HG03196 (cell line): ENCODE data around the gene DDX60.
A peak's percentile ranks its signal among the peaks of the same experiment; 100 is the strongest.
"Not testable (repeated sequence)": the region's sequence is repeated elsewhere in the genome, so short reads cannot be mapped to it uniquely, and the experiment has no call there.

Experiments used
- ATAC-seq: cut with Tn5 transposase; IDR thresholded peaks from one replicate; pipeline ENCODE4 v1.9.1; 2021; ENCODE audit not compliant: unreplicated experiment

DDX60 gene, protein sequence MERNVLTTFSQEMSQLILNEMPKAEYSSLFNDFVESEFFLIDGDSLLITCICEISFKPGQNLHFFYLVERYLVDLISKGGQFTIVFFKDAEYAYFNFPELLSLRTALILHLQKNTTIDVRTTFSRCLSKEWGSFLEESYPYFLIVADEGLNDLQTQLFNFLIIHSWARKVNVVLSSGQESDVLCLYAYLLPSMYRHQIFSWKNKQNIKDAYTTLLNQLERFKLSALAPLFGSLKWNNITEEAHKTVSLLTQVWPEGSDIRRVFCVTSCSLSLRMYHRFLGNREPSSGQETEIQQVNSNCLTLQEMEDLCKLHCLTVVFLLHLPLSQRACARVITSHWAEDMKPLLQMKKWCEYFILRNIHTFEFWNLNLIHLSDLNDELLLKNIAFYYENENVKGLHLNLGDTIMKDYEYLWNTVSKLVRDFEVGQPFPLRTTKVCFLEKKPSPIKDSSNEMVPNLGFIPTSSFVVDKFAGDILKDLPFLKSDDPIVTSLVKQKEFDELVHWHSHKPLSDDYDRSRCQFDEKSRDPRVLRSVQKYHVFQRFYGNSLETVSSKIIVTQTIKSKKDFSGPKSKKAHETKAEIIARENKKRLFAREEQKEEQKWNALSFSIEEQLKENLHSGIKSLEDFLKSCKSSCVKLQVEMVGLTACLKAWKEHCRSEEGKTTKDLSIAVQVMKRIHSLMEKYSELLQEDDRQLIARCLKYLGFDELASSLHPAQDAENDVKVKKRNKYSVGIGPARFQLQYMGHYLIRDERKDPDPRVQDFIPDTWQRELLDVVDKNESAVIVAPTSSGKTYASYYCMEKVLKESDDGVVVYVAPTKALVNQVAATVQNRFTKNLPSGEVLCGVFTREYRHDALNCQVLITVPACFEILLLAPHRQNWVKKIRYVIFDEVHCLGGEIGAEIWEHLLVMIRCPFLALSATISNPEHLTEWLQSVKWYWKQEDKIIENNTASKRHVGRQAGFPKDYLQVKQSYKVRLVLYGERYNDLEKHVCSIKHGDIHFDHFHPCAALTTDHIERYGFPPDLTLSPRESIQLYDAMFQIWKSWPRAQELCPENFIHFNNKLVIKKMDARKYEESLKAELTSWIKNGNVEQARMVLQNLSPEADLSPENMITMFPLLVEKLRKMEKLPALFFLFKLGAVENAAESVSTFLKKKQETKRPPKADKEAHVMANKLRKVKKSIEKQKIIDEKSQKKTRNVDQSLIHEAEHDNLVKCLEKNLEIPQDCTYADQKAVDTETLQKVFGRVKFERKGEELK (N-terminal part only)

DNA sequence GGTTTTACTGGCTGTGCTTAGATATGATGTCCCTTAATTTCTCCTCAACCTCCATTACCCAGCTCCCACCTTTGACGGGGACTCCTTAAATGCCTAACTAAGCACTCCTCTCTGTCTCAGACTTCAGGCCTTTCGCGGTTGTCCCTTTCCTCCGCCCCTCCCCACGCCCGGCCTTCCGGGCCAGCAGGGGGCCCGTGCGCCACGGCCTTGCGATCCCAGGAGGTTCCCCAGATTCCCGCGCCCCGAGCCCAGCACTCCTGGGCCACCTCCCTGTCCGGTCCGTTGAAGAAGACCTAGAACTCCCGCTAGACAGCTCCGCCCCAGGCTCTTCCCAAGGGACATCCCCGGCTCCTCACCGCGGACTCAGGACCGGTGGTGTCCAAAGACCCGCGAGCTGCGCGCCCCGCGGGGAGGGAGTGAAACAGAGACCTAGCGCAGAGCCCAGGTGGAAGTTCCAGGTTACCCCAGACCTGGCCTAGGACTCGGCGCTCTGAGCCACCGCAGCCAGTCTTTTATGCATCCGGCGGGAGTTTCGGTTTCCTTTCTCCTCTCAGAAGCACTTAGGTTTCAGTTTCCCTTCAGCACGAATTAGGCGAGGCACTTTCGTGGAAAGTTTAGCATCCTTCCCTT is at the start of gene DDX60:
TSS of gene DDX60 (minus strand) at position 487 of the 630 bp plus-strand sequence. CDS start 7,493 bp downstream, outside the sequence.
- peak; percentile 99 for ATAC-seq

DNA sequence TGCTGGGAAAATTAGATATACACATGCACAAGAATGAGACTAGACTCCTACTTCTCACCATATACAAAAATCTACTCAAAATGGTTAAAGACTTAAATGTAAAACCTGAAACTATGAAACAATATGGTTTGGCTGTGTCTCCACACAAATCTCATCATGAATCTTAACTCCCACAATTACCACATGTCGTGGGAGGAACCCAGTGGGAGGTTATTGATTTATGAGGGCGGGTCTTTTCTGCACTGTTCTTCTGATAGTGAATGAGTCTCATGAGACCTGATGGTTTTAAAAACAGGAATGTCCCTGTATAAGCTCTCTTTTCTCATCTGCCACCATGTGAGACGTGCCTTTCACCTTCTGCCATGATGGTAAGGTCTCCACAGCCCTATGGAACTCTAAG is 48.5 kb upstream of the DDX60 start:
- ATAC-seq = no peak

DNA sequence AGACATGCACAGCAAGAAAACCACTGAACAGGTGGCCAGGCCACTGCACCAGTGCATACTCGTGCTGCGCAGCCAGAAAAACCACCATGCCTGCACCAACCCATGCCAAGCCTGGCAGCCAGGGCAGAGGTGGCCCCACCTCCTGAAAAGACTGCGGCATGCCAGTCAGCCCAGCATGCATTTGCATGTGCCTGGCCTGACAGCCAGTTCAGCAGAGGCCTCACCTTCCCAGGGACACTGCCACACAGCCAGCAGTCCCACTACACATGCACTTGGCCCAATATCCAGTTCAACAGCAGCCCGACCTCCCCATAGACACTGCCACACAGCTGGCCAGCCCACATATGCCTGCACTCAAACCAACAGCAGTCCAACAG is 43.5 kb upstream of the DDX60 start:
- no peak for ATAC-seq

DNA sequence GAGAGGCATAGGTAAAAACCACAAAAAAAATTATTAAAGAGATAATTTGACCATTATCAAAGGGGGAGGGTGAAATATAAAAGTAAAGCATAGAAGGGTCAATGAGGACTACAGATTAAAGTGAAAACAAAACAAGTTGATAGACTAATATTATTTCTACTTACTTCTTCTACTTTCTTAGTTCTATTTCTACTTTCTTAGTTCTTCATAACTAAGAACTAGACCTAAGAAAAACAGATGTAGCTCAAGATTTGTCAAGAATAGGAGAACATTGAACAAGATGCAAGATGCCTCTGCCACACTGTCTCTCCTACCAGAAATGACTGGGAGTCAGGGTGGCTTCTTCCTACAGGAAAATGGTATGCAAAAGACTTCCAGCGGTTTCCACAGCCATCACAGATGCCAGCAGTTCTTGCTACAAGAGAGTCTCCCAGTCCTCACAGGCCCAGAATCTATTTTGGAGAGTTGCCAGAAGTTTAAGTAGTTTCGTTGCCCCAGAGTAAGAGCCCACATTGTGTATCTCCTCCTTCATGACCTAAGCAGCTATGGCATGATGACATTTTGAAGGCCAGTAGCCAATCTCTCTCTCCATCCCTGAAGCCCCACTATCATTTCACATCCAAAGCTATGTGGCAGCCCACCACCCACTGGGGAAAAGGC is 42.9 kb upstream of the DDX60 start:
- ATAC-seq = no peak

DNA sequence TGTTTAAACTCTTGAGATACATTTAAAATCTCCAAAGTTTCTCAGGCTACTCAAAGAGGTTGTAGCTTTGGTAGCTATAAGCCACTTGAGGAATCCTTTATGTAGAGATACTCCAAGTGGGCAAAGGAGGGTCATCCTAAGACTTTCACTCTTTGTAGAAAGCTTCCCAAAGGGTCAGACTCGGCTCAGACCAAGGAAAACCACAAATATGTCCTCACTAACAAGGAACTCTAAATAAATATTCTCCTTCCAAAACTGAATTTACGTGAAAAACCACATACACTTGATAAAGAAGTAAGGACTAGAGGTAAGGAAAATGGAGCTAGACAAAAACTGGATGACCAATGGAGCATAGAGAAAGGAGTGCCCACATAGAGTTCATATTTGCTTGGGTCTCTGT is 41.7 kb upstream of the DDX60 start:
- no peak for ATAC-seq

DNA sequence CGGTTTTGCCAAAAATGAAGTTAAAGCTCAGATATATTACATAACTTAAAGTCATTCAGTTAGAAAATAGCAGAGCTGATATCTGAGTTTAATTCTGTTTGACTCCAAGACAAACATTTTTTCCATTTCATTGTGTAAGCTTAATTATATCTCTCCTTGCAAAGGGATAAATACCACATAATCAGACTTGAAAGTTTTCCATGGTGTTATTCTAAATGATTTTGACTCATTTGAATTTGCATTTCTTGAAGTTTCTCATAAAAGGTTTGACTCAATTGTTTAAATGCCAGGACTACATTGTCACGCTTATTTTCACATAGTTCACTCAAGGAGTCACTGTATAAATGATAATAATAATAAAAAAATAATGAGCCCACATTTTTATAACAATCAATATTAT is 39.4 kb upstream of the DDX60 start:
- no peak for ATAC-seq

DNA sequence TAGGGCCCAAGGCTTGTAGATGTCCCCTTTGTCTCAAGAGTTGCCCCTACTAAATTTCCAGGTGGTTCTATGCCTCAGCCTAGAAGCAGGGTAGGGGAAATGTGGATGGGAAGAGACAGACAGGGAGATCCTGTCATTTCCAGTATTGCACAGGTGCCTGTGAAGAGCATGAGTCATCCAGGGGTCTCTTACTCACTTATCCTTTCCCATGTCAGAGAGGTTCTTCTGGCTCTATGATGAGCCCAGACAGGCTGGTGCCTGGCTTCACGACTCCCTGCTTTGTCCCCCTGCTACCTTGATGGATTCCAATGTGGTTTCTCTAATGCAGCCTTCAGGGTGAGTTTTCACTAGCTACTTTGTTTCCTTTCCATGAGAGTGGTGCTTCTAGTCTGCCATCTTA is 35.2 kb upstream of the DDX60 start:
- ATAC-seq = no peak

DNA sequence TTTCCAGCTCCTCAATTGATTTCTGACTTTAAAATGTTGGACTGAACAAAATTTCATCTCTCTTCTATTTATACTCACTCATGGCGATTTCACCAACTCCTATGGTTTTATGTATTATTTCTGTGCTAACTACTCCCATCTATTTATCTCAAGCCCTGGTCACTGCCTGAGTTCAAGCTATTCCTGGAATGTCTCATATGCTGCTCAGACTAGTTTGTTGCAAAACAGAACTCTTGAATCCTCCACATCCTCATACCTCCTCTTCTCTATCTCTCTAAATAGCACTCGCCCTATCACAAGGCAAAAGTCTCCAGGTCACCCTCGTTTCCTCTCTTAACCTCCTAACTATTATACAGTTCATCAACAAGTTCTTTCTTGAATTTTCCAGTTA is 19.0 kb upstream of the DDX60 start:
- ATAC-seq = no peak

DNA sequence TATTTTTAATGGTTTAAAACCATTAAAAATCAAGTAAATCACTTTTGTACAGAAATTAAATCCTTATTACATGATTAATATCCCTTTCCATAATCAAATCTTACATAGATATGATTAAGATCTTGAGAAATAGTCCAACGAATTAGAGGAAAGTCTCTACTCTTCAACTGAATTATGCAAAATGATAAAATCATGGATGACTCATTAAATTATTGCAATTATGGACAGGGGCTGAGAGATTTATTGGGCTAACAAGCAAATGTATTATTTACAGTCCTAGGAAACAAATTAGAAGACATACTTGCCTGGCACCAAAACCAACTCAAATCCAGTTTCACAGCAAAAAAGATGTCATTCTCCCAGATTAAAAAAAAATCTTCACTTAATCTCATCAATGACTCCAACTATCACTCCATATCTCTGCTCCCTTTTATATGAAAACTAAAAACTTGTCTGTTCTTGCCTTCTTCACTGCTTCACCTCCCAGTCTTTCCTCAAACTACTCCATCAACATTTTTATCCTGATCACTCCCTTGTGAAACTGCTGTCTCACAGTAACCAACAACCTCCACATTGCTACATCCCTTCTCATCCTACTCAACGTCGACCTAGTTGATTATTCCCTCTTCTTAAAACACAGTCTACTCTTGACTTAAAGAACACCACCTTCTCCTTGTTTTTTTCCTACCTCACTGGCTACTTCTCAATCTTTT is 18.4 kb upstream of the DDX60 start:
- ATAC-seq = no peak

DNA sequence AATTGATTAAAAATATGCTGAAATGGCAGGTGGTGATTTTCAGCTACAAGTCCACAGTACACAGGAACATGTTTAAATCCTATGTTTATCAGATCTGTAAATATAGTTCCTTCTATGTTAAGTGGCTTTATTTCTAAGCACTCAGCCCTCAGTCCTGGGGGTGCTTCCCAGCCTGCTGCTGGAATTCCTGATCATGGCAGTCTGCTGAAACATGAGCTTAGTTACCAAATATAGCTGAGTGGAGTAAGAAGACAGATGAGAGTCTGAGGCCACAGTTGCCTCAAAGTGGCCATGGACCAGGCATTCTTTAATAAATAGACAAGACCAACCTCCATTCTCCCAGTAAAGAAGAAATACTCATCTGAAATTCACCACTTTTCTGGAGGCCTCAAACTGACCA is 17.1 kb upstream of the DDX60 start:
- no peak for ATAC-seq

DNA sequence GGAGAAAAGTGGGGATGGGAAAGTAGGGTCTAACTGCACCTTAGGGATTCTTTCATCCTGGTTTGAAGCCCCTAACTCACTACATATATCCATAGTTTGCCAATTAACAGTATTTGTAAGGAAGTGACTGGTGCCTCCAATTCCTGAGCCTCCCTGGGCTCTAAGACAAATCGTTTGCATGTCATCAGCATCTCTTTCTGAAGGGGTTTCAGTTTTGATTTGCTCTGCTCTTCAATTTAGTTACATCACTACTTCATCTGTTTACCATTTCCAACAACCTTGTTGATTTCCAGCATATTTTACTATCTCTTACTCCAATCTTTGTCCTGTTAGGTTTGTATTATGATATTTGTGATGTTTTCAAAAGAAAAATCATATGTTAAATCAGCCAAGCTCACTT is 15.5 kb upstream of the DDX60 start:
- no peak for ATAC-seq

DNA sequence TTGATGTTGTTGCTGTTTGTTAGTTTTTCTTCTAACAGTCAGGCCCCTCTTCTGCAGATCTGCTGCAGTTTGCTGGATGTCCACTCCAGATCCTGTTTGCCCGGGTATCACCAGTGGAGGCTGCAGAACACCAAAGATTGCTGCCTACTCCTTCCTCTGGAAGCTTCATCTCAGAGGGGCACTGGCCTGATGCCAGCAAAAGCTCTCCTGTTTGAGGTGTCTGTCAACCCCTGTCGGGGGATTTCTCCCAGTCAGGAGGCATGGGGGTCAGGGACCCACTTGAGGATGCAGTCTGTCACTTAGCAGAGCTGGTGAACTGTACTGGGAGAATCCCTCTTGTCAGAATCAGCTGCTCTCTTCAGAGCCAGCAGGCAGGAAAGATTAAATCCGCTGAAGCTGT is 12.0 kb upstream of the DDX60 start:
- ATAC-seq = not testable (repeated sequence)

DNA sequence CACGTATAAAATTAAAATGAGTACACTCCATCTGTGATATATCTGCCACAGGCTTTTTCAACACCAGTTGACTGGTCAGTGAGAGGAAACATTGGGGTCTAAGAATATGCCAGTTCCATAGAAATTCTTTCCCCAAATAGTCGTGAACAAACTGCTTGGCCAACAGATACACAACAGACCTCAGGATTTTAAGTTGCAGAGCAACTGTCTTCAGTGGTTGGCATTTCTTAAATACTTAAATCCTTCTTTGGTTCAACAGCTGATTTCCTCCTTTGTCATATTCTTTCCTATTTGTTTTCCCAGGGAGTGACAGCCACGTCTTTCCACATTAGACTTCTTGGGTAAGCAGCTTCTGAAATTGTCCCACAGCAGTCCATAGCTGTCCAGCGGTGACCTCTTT is 7.0 kb upstream of the DDX60 start:
- no peak for ATAC-seq

DNA sequence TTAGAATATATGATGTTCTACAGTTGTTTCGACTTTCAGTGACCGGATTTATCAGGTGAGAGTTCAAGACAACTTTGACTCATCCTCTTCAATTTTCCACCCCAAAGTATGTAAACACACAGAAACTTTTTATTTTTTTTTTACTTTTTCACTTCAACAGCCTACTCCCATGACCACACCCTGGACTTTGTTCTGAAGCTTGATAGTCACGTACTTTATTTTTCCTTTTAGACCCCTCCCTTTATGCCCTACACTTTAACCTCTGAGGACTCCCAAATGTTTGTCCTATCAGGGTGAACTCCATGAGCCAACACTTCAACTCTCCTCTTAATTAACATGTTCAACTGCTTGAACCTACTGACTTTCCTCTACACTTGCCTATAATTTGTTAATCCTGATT is 2.5 kb upstream of the DDX60 start:
- no peak for ATAC-seq

DNA sequence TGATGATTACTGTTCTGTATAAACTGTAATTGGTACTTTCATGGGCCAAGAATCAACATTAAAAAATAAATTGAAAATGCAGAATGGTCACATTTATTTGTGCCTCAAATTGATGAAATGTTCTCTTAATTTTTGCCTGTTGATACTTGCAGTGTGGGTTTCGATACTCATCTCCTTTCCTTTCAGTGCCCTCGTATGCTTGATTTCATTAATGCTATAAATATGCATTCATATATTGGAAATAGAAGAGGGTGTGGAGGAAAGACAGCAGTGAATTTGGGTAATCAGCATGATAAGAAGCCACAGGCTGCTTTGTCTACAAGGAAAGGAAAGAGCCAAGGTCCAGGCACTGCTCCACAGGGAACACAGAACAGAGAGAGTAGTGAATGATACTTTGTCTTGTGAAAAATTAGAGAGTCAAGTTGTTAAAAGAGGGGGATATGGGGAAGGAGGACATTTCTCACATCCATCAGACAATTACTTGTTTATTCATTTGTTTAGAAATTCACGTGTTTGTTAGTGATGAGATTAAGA is 1.0 kb upstream of the DDX60 start:
- no peak for ATAC-seq

DNA sequence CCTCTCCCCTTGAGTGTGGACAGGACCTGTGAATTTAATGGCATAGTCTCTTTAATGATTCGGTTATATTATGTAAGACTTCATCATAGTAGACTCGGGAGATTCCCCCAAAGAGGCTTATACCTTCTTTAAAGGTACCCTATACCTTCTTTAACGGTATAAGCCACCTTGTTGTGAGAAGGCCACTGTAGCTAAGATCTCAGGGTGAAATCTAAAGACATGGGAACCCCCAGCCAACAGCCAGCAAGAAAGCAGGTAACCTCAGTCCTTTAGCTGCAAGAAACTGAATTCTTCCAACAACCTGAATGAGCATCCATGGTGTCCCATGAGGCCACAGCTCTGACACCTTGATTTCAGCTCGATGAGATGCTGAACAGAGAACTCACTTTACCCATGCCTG is 931 bp downstream of the DDX60 start:
- ATAC-seq = no peak

DNA sequence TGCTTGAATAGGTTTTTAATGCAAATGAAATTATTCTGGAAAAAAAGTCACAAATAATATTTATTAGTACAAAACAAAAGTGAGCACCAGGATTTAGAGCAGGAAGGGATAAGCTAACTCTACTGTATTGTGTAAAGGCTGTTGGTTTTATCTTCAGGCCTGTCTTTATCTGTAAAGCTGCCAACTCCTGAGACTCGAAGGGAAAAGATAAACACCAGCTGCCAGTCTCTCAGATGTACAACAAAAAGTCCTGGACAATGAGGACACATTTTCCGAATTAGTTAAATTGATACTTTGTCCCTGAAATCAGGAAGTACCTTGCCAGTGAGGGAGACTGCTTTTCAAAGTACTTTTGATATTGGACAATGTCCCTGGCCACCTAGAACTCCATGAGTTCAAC is 8.8 kb downstream of the DDX60 start:
- no peak for ATAC-seq

DNA sequence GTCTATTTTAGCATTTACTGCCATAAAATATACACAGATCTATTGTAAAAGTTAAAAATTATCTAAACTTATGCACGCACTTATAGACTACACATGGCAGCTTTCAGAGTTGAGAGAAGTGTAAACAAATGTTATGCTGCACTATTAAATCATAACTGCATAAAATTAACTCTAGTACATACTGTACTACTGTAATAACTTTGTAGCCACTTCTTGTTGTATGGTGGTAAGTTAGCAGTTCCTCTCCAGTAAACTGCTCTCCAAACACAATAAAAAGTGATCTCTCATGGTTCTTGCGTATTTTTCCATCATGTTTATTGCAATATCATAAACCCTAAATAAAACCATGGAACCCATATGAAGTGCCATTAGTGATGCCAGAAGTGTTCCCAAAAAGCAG is 9.6 kb downstream of the DDX60 start:
- ATAC-seq = no peak

DNA sequence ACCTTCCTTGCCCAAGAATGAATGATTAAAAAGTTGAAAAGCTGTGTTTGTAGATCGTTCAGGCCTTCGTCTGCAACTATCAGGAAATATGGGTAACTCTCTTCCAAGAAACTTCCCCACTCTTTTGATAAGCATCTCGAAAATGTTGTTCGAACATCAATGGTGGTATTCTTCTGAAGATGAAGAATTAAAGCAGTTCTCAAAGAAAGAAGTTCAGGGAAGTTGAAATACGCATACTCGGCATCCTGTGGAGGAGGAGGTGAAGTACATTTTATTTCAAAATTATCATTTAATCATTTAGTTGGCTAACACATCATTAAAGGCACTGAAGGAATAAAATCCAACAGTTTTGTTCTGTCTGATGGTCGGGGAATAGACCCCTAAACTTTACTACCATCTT is 12.1 kb downstream of the DDX60 start:
- no peak for ATAC-seq
